SIG-M5 treated with dmso at 0.1 percent for 504 hours (cell line): ENCODE results near the gene CACTIN.
"Not testable (repeated sequence)": the region's sequence is repeated elsewhere in the genome, so short reads cannot be mapped to it uniquely, and the experiment has no call there.

Experiments
- DNase-seq: peaks from one replicate; lab custom pipeline; 2025; ENCODE audit not compliant: unreplicated experiment; lab: John Stamatoyannopoulos, UW

CACTIN gene

GRCh38 chr19:3628766-3629165 lies 2.2 kb upstream of the CACTIN start:
- not testable (repeated sequence) for DNase-seq

GRCh38 chr19:3627351-3627723 lies 747 bp upstream of the CACTIN start:
- no peak for DNase-seq

GRCh38 chr19:3625996-3626472 lies 556 bp downstream of the CACTIN start:
- no peak for DNase-seq

GRCh38 chr19:3623716-3624115 lies 2.9 kb downstream of the CACTIN start:
- DNase-seq, result no peak

GRCh38 chr19:3622224-3622623 lies 4.4 kb downstream of the CACTIN start:
- DNase-seq, result no peak

- no peak for DNase-seq
These were observed 4.9 kb downstream of the CACTIN start for GRCh38 chr19:3621689-3622088.

- no peak for DNase-seq
These were observed 5.6 kb downstream of the CACTIN start for GRCh38 chr19:3620817-3621547.

- no peak for DNase-seq
These were observed 6.3 kb downstream of the CACTIN start for GRCh38 chr19:3620145-3620816.

- no peak for DNase-seq
These were observed 7.0 kb downstream of the CACTIN start for GRCh38 chr19:3619631-3620012.

- DNase-seq, result no peak
These were observed 7.6 kb downstream of the CACTIN start for GRCh38 chr19:3618811-3619630.

- DNase-seq, result no peak
These were observed 8.3 kb downstream of the CACTIN start for GRCh38 chr19:3618144-3618810.

GRCh38 chr19:3617463-3617862 lies 9.1 kb downstream of the CACTIN start:
- DNase-seq, result no peak

- DNase-seq, result no peak
These were observed 11.0 kb downstream of the CACTIN start for GRCh38 chr19:3615524-3616135.

- DNase-seq, result no peak
These were observed 11.6 kb downstream of the CACTIN start for GRCh38 chr19:3614858-3615505.

- DNase-seq, result no peak
These were observed 12.6 kb downstream of the CACTIN start for GRCh38 chr19:3613818-3614661.

GRCh38 chr19:3612901-3613741 lies 13.5 kb downstream of the CACTIN start:
- DNase-seq, result no peak

GRCh38 chr19:3612330-3612729 lies 14.3 kb downstream of the CACTIN start:
- no peak for DNase-seq

- DNase-seq, result no peak
These were observed 14.7 kb downstream of the CACTIN start for GRCh38 chr19:3611841-3612240.
